Osteocyte (in vitro differentiated cells): ENCODE data around the gene MUC20. TPM values are rescaled to one million over a fixed set of nuclear protein-coding genes. Genes with fewer than 3 reads are reported as not detected.
"Not testable (repeated sequence)": the region's sequence is repeated elsewhere in the genome, so short reads cannot be mapped to it uniquely, and the experiment has no call there.

Experiments
- DNase-seq: peaks from one replicate; pipeline ENCODE4 v3.0.0; 2021; ENCODE audit warnings: mixed read lengths; ENCODE audit not compliant: unreplicated experiment; ENCODE audit errors: extremely low spot score
- H3K27ac Mint-ChIP-seq: one replicate; pipeline ENCODE4 v1.8.0; 2021; ENCODE audit warnings: mild to moderate bottlenecking, mixed read lengths; ENCODE audit not compliant: unreplicated experiment
- H3K27me3 Mint-ChIP-seq: one replicate; pipeline ENCODE4 v1.8.0; 2021; ENCODE audit warnings: mixed read lengths; ENCODE audit not compliant: unreplicated experiment
- H3K36me3 Mint-ChIP-seq: one replicate; pipeline ENCODE4 v1.8.0; 2021; ENCODE audit warnings: mixed read lengths; ENCODE audit not compliant: unreplicated experiment
- H3K4me1 Mint-ChIP-seq: one replicate; pipeline ENCODE4 v1.8.0; 2021; ENCODE audit warnings: mixed read lengths; ENCODE audit not compliant: unreplicated experiment
- H3K4me3 Mint-ChIP-seq: one replicate; pipeline ENCODE4 v1.8.0; 2021; ENCODE audit warnings: mild to moderate bottlenecking, moderate library complexity, mixed read lengths; ENCODE audit not compliant: unreplicated experiment
- H3K9me3 Mint-ChIP-seq: one replicate; pipeline ENCODE4 v1.8.0; 2021; ENCODE audit warnings: mixed read lengths; ENCODE audit not compliant: unreplicated experiment
- CTCF ChIP-seq: fragments of 200-600 bp; sonication (generic); IDR thresholded peaks from 2 replicates; pipeline ENCODE4 v1.5.0; 2021; ENCODE audit warnings: antibody characterized with exemption, mild to moderate bottlenecking, moderate library complexity
- total RNA-seq: library from RNA; stranded (reverse); gene quantifications from 2 replicates; pipeline ENCODE4 v1.2.1, GENCODE V29; 2021

MUC20 gene
- total RNA-seq, 1 donor from 2014 or later, result 7.6 TPM

GRCh38 chr3:195692781-195693427, 27.9 kb upstream of the MUC20 start:
- Mint-ChIP-seq H3K4me1 (peaks cover 47% of the 10 kb centered on the region), H3K36me3 (peaks cover 47% of the 10 kb centered on the region), H3K9me3 (no peaks in the 10 kb centered on the region), H3K27ac (peak overlapping the region; percentile 78), H3K4me3 (no peak overlapping the region), H3K27me3 (no peaks in the 10 kb centered on the region)
- DNase-seq, result no peak
- TF ChIP-seq CTCF, result no peak

- TF ChIP-seq CTCF, result no peak
- Mint-ChIP-seq H3K27ac (peak overlapping the region; percentile 29), H3K4me3 (no peak overlapping the region), H3K4me1 (peaks cover 54% of the 10 kb centered on the region), H3K27me3 (no peaks in the 10 kb centered on the region), H3K9me3 (no peaks in the 10 kb centered on the region), H3K36me3 (peaks cover 48% of the 10 kb centered on the region)
- no peak for DNase-seq
Observed at GRCh38 chr3:195693428-195694216, 27.2 kb upstream of the MUC20 start.

GRCh38 chr3:195694217-195695076, 26.3 kb upstream of the MUC20 start:
- H3K4me3 Mint-ChIP-seq, H3K9me3 Mint-ChIP-seq: not testable (repeated sequence)
- peaks cover 43% of the 10 kb centered on the region for H3K36me3 Mint-ChIP-seq

GRCh38 chr3:195696632-195697278, 24.0 kb upstream of the MUC20 start:
- no peak for TF ChIP-seq CTCF
- Mint-ChIP-seq H3K27me3 (no peaks in the 10 kb centered on the region), H3K9me3 (no peaks in the 10 kb centered on the region), H3K27ac (peak overlapping the region; percentile 90), H3K4me3 (no peak overlapping the region), H3K4me1 (peaks cover 47% of the 10 kb centered on the region), H3K36me3 (peaks cover 40% of the 10 kb centered on the region)
- no peak for DNase-seq

More at GRCh38 chr3:195694217-195695076, 26.3 kb upstream of the MUC20 start:
- not testable (repeated sequence) for H3K27me3 Mint-ChIP-seq, H3K27ac Mint-ChIP-seq, DNase-seq
- peaks cover 56% of the 10 kb centered on the region for H3K4me1 Mint-ChIP-seq

- H3K4me1 Mint-ChIP-seq, result peaks cover 37% of the 10 kb centered on the region
- H3K9me3 Mint-ChIP-seq, result no peaks in the 10 kb centered on the region
- peak overlapping the region; percentile 46 for H3K4me3 Mint-ChIP-seq
- peak overlapping the region; percentile 90 for H3K27ac Mint-ChIP-seq
- H3K36me3 Mint-ChIP-seq, result peaks cover 30% of the 10 kb centered on the region
- no peak for DNase-seq
- H3K27me3 Mint-ChIP-seq, result no peaks in the 10 kb centered on the region
- no peak for TF ChIP-seq CTCF
Observed at GRCh38 chr3:195697582-195698324, 23.0 kb upstream of the MUC20 start.
